Prostate gland (tissue), 2 donors: ENCODE results near the gene BHLHA15.

Experiments
- POLR2A ChIP-seq: fragments of 450-650 bp; IDR thresholded peaks from one replicate; pipeline ENCODE4 v1.6.1; 2016; ENCODE audit warnings: antibody characterized with exemption, mild to moderate bottlenecking
- POLR2AphosphoS5 ChIP-seq: sonication (generic); formaldehyde crosslinking; IDR thresholded peaks from one replicate; pipeline ENCODE4 v1.6.1; 2017; ENCODE audit warnings: antibody characterized with exemption
- TF ChIP-seq, protein P1 (sequence below), 4 experiments: fragments of 200-600 bp in 2 of 4; fragments of 450-650 bp in 2 of 4; sonication (generic) in 2 of 4; IDR thresholded peaks; 1 replicate in 3 of 4; 2 replicates in 1 of 4; pipeline ENCODE4 v1.5.1; 2016 to 2019; ENCODE audit warnings: antibody characterized with exemption in 4 of 4, mild to moderate bottlenecking in 2 of 4, moderate library complexity in 2 of 4

DNA sequence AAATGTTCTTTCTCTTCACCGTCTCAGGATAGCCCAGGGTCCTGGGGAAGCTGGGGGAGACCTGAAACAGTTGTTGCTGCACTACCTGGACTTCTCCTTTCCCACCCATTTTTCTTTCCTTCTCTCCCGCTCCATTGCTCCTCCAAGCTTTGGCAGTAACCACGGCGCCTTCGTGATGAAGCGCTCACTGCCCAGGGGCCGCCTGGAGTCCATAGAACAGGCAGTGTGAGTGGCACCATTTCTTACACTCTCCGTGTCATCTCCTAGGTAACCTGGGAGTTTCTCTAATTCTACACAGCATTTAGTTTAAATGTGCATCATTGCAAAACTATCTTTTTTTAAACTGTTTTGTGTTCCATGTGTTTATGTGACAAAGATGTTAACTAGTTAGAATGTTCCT, 40.3 kb upstream of the BHLHA15 start:
- TF ChIP-seq, protein P1, sequence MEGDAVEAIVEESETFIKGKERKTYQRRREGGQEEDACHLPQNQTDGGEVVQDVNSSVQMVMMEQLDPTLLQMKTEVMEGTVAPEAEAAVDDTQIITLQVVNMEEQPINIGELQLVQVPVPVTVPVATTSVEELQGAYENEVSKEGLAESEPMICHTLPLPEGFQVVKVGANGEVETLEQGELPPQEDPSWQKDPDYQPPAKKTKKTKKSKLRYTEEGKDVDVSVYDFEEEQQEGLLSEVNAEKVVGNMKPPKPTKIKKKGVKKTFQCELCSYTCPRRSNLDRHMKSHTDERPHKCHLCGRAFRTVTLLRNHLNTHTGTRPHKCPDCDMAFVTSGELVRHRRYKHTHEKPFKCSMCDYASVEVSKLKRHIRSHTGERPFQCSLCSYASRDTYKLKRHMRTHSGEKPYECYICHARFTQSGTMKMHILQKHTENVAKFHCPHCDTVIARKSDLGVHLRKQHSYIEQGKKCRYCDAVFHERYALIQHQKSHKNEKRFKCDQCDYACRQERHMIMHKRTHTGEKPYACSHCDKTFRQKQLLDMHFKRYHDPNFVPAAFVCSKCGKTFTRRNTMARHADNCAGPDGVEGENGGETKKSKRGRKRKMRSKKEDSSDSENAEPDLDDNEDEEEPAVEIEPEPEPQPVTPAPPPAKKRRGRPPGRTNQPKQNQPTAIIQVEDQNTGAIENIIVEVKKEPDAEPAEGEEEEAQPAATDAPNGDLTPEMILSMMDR (IDR thresholded peaks at IDR 0.05) = no peak
- TF ChIP-seq POLR2A = no peak
- TF ChIP-seq POLR2AphosphoS5 = no peak
